Measurements from ENCODE around the gene KIAA1958. TPM values are rescaled to one million over a fixed set of nuclear protein-coding genes. Genes with fewer than 3 reads are reported as not detected.
"Not testable (repeated sequence)": the region's sequence is repeated elsewhere in the genome, so short reads cannot be mapped to it uniquely, and the experiment has no call there.

The KIAA1958 gene
- total and polyA plus RNA-seq, 2 donors (not counting 1 experiment from before 2014, with no cell fraction given) = 2.4 to 15.3 TPM

- ChIA-PET CTCF (no interaction called here), POLR2A (no interaction called here)
- Mint-ChIP-seq H3K27me3 (no peaks in the 10 kb centered on the region), H3K27ac (no peak overlapping the region), H3K4me3 (no peak overlapping the region), H3K4me1 (no peaks in the 10 kb centered on the region), H3K9me3 (ENCODE audit: insufficient read depth) (no peaks in the 10 kb centered on the region)
- H3K27ac ChIP-seq (ENCODE audit: low read length in 2 of 2) = no peak overlapping the region
- no peaks in the 10 kb centered on the region for H3K4me1 ChIP-seq (ENCODE audit: control insufficient read depth in 2 of 2, insufficient read depth in 2 of 2, low read length in 2 of 2)
- no peak for TF ChIP-seq CTCF (IDR thresholded peaks at IDR 0.05)
- TF ChIP-seq EZH2 (IDR thresholded peaks at IDR 0.05; ENCODE audit: borderline replicate concordance, insufficient read depth, low read depth, low read length, poor library complexity, severe bottlenecking) = no peak
- H3K36me3 ChIP-seq (replicated peaks in 1 of 2; ENCODE audit: control extremely low read depth in 1 of 2, control insufficient read depth in 1 of 2, extremely low read depth in 1 of 2, insufficient read depth in 2 of 2, low read length in 1 of 2) = no peaks in the 10 kb centered on the region
- H3K4me3 ChIP-seq (ENCODE audit: control extremely low read depth in 1 of 5, extremely low read depth in 1 of 5, insufficient read depth in 1 of 5, low read depth in 2 of 5, low read length in 4 of 5) = no peak overlapping the region
- H3K9ac ChIP-seq (ENCODE audit: low read length) = no peak overlapping the region
- intact Hi-C loops (cut with micrococcal nuclease) = no loop called here
- ATAC-seq (ENCODE audit: low read depth) (no peak), DNase-seq (no peak)
- no peaks in the 10 kb centered on the region for H4K20me1 ChIP-seq (ENCODE audit: control insufficient read depth, insufficient read depth, low read length, poor library complexity, severe bottlenecking)
- no peak overlapping the region for H3K4me2 ChIP-seq (replicated peaks; ENCODE audit: low read depth, low read length, poor library complexity, severe bottlenecking)
- WGBS (ENCODE audit: insufficient coverage) = no CpG with 5 or more reads among the region's 2 CpGs
- H3K27me3 ChIP-seq (replicated peaks in 1 of 4; ENCODE audit: control extremely low read depth in 1 of 4, control insufficient read depth in 3 of 4, insufficient read depth in 4 of 4, low read length in 3 of 4) = no peaks in the 10 kb centered on the region
- H3K79me2 ChIP-seq (ENCODE audit: control insufficient read depth, insufficient read depth, low read length) = peaks cover 19% of the 10 kb centered on the region
- no peaks in the 10 kb centered on the region for H3K9me3 ChIP-seq (ENCODE audit: control extremely low read depth in 1 of 3, control insufficient read depth in 2 of 3, insufficient read depth in 1 of 3, low read length in 2 of 3)
- no peak overlapping the region for H2AFZ ChIP-seq (ENCODE audit: insufficient read depth, low read depth, low read length, poor library complexity, severe bottlenecking)
Measured at GRCh38 chr9:112507001-112507680, 20.5 kb downstream of the KIAA1958 start.

- Histone ChIP-seq H2AFZ (ENCODE audit: insufficient read depth, low read depth, low read length, poor library complexity, severe bottlenecking) (no peak overlapping the region), H3K4me2 (replicated peaks; ENCODE audit: low read depth, low read length, poor library complexity, severe bottlenecking) (no peak overlapping the region), H4K20me1 (ENCODE audit: control insufficient read depth, insufficient read depth, low read length, poor library complexity, severe bottlenecking) (no peaks in the 10 kb centered on the region), H3K27me3 (replicated peaks in 1 of 4; ENCODE audit: control extremely low read depth in 1 of 4, control insufficient read depth in 3 of 4, insufficient read depth in 4 of 4, low read length in 3 of 4) (no peaks in the 10 kb centered on the region), H3K9me3 (ENCODE audit: control extremely low read depth in 1 of 3, control insufficient read depth in 2 of 3, insufficient read depth in 1 of 3, low read length in 2 of 3) (no peaks in the 10 kb centered on the region), H3K27ac (ENCODE audit: low read length in 2 of 2) (no peak overlapping the region), H3K79me2 (ENCODE audit: control insufficient read depth, insufficient read depth, low read length) (peaks cover 10% of the 10 kb centered on the region), H3K9ac (ENCODE audit: low read length) (no peak overlapping the region), H3K4me1 (ENCODE audit: control insufficient read depth in 2 of 2, insufficient read depth in 2 of 2, low read length in 2 of 2) (no peaks in the 10 kb centered on the region), H3K4me3 (ENCODE audit: control extremely low read depth in 1 of 5, extremely low read depth in 1 of 5, insufficient read depth in 1 of 5, low read depth in 2 of 5, low read length in 4 of 5) (no peak overlapping the region), H3K36me3 (replicated peaks in 1 of 2; ENCODE audit: control extremely low read depth in 1 of 2, control insufficient read depth in 1 of 2, extremely low read depth in 1 of 2, insufficient read depth in 2 of 2, low read length in 1 of 2) (no peaks in the 10 kb centered on the region)
- Mint-ChIP-seq H3K27ac (no peak overlapping the region), H3K27me3 (no peaks in the 10 kb centered on the region), H3K4me1 (no peaks in the 10 kb centered on the region), H3K4me3 (no peak overlapping the region), H3K9me3 (ENCODE audit: insufficient read depth) (no peaks in the 10 kb centered on the region)
- intact Hi-C loops (cut with micrococcal nuclease) = no loop called here
- DNase-seq = no peak
- ChIA-PET CTCF (no interaction called here), POLR2A (no interaction called here)
- TF ChIP-seq EZH2 (IDR thresholded peaks at IDR 0.05; ENCODE audit: borderline replicate concordance, insufficient read depth, low read depth, low read length, poor library complexity, severe bottlenecking) = no peak
- no peak for TF ChIP-seq CTCF (IDR thresholded peaks at IDR 0.05)
- no peak for ATAC-seq (ENCODE audit: low read depth)
- WGBS (ENCODE audit: insufficient coverage) = no CpG with 5 or more reads among the region's 2 CpGs
Measured at GRCh38 chr9:112508377-112508776, 21.8 kb downstream of the KIAA1958 start.

GRCh38 chr9:112512377-112512776, 25.8 kb downstream of the KIAA1958 start:
- ATAC-seq (ENCODE audit: low read depth); H3K9me3 Mint-ChIP-seq (ENCODE audit: insufficient read depth); H3K27me3 Mint-ChIP-seq; intact Hi-C loops (cut with micrococcal nuclease); H3K27ac Mint-ChIP-seq; DNase-seq; H3K9ac ChIP-seq (ENCODE audit: low read length); H3K4me1 Mint-ChIP-seq; H3K36me3 ChIP-seq (replicated peaks in 1 of 2; ENCODE audit: control extremely low read depth in 1 of 2, control insufficient read depth in 1 of 2, extremely low read depth in 1 of 2, insufficient read depth in 2 of 2, low read length in 1 of 2); H2AFZ ChIP-seq (ENCODE audit: insufficient read depth, low read depth, low read length, poor library complexity, severe bottlenecking); H4K20me1 ChIP-seq (ENCODE audit: control insufficient read depth, insufficient read depth, low read length, poor library complexity, severe bottlenecking); H3K27ac ChIP-seq (ENCODE audit: low read length in 2 of 2); H3K4me3 ChIP-seq (ENCODE audit: control extremely low read depth in 1 of 5, extremely low read depth in 1 of 5, insufficient read depth in 1 of 5, low read depth in 2 of 5, low read length in 4 of 5); H3K4me2 ChIP-seq (replicated peaks; ENCODE audit: low read depth, low read length, poor library complexity, severe bottlenecking); CTCF ChIA-PET; H3K4me1 ChIP-seq (ENCODE audit: control insufficient read depth in 2 of 2, insufficient read depth in 2 of 2, low read length in 2 of 2); H3K27me3 ChIP-seq (replicated peaks in 1 of 4; ENCODE audit: control extremely low read depth in 1 of 4, control insufficient read depth in 3 of 4, insufficient read depth in 4 of 4, low read length in 3 of 4); H3K79me2 ChIP-seq (ENCODE audit: control insufficient read depth, insufficient read depth, low read length); H3K9me3 ChIP-seq (ENCODE audit: control extremely low read depth in 1 of 3, control insufficient read depth in 2 of 3, insufficient read depth in 1 of 3, low read length in 2 of 3); H3K4me3 Mint-ChIP-seq; POLR2A ChIA-PET: not testable (repeated sequence)
- no CpG with 5 or more reads among the region's 4 CpGs for WGBS (ENCODE audit: insufficient coverage)
